22Rv1 (cell line): Measurements from ENCODE around the gene PLD4.

ENCODE experiments used
- CTCF ChIP-seq: fragments of 450-650 bp; IDR thresholded peaks from 2 replicates; pipeline ENCODE4 v1.5.1; 2017; ENCODE audit warnings: mild to moderate bottlenecking
- ZFX ChIP-seq: fragments of 450-650 bp; IDR thresholded peaks from 2 replicates; pipeline ENCODE4 v1.6.1; 2017; ENCODE audit warnings: antibody characterized with exemption, borderline replicate concordance

GRCh38 chr14:104935955-104936354 lies 11.3 kb downstream of the PLD4 start:
- no peak for TF ChIP-seq CTCF
- TF ChIP-seq ZFX: no peak
